GM12878 (cell line): ENCODE results near the gene ARHGEF26. TPM values are rescaled to one million over a fixed set of nuclear protein-coding genes. Genes with fewer than 3 reads are reported as not detected.

Experiments
- ATAC-seq: fragments of 200-7000 bp; cut with Tn5 transposase; 3 replicates; pipeline ENCODE4 v1.9.1; 2020; ENCODE audit warnings: mild to moderate bottlenecking, moderate library complexity
- BruUV-seq: library from RNA; stranded (reverse); fragments of 400-500 nt; replicated peaks from 2 replicates; lab custom pipeline; 2021; lab: Mats Ljungman, UMichigan
- CTCF ChIA-PET: fragments of 300-600 bp; sonication (Branson Sonifier 250); formaldehyde crosslinking; extraction: SDS; loops from one replicate; lab custom pipeline; 2021; ENCODE audit warnings: inconsistent platforms; lab: Yijun Ruan, JAX
- POLR2A ChIA-PET: fragments of 350-600 bp; formaldehyde crosslinking; extraction: SDS; loops from one replicate; lab custom pipeline; 2021; ENCODE audit warnings: inconsistent platforms; lab: Charles Lee
- RAD21 ChIA-PET: fragments of 300-600 bp; sonication (Branson Sonifier 250); formaldehyde crosslinking; loops from one replicate; lab custom pipeline; 2023; ENCODE audit warnings: antibody characterized with exemption; ENCODE audit not compliant: unreplicated experiment; lab: Charles Lee
- SMC1A ChIA-PET: fragments of 300-600 bp; sonication (Branson Sonifier 250); formaldehyde crosslinking; loops from one replicate; lab custom pipeline; 2023; ENCODE audit not compliant: unreplicated experiment, uncharacterized antibody; lab: Charles Lee
- DNase-seq: peaks from one replicate; pipeline ENCODE4 v3.0.0-alpha.2; 2011; ENCODE audit warnings: low read depth, low spot score
- FAIRE-seq: peaks from 3 replicates; lab custom pipeline; 2011; peaks lifted over from hg19 to GRCh38; lab: Jason Lieb, UNC
- H2AFZ ChIP-seq: 2 replicates; pipeline ENCODE4 v1.6.0; 2011; ENCODE audit warnings: low read depth, low read length, control low read depth; ENCODE audit not compliant: control insufficient read depth
- H3K27ac ChIP-seq: 2 replicates; pipeline ENCODE4 v1.5.1; 2011; ENCODE audit warnings: control low read depth; ENCODE audit not compliant: control insufficient read depth, insufficient read depth
- H3K27me3 ChIP-seq, 2 experiments: replicated peaks in 1 of 2; 2 replicates each; pipeline versions ENCODE4 v1.6.0 to v1.6.1; 2011; ENCODE audit warnings: low read length in 1 of 2; ENCODE audit not compliant: control insufficient read depth in 2 of 2, insufficient read depth in 2 of 2
- H3K36me3 ChIP-seq, 2 experiments: 2 replicates each; pipeline ENCODE4 v1.5.1; 2011; ENCODE audit warnings: low read length in 1 of 2; ENCODE audit not compliant: control insufficient read depth in 2 of 2, insufficient read depth in 2 of 2
- H3K4me1 ChIP-seq: 2 replicates; pipeline ENCODE4 v1.6.1; 2011; ENCODE audit warnings: mild to moderate bottlenecking, low read length, moderate library complexity, mixed read lengths; ENCODE audit not compliant: control insufficient read depth, insufficient read depth
- H3K4me2 ChIP-seq: 2 replicates; pipeline ENCODE4 v1.6.0; 2011; ENCODE audit warnings: control low read depth; ENCODE audit not compliant: control insufficient read depth, insufficient read depth
- H3K4me3 ChIP-seq: fragments of 200-600 bp; sonication (generic); 2 replicates; pipeline ENCODE4 v1.5.1; 2016
- H3K79me2 ChIP-seq: 2 replicates; pipeline ENCODE4 v1.6.0; 2011; ENCODE audit warnings: low read length; ENCODE audit not compliant: control insufficient read depth, insufficient read depth
- H3K9ac ChIP-seq: 2 replicates; pipeline ENCODE4 v1.8.0; 2011; ENCODE audit warnings: low read length, control low read depth, mixed read lengths; ENCODE audit not compliant: control insufficient read depth, insufficient read depth
- H3K9me3 ChIP-seq: replicated peaks from 3 replicates; pipeline ENCODE4 v1.5.1; 2011; ENCODE audit warnings: mild to moderate bottlenecking, low read length; ENCODE audit not compliant: control insufficient read depth, insufficient read depth
- H4K20me1 ChIP-seq: 2 replicates; pipeline ENCODE4 v1.6.0; 2011; ENCODE audit not compliant: control insufficient read depth, insufficient read depth
- BMI1 ChIP-seq: fragments of 450-650 bp; IDR thresholded peaks from 2 replicates; pipeline ENCODE4 v1.6.1; 2016; ENCODE audit warnings: mild to moderate bottlenecking, moderate library complexity, borderline replicate concordance
- CEBPB ChIP-seq, 2 experiments: fragments of 150-350 bp in 1 of 2; IDR thresholded peaks; 2 replicates each; pipeline ENCODE4 v1.6.1; 2012 to 2014; ENCODE audit warnings: low read depth in 2 of 2, low read length in 2 of 2, borderline replicate concordance in 1 of 2, inconsistent platforms in 1 of 2
- CHD1 ChIP-seq: IDR thresholded peaks from 2 replicates; pipeline ENCODE4 v1.6.1; 2012; ENCODE audit warnings: low read depth, low read length, improper control_type of control experiment
- FOXM1 ChIP-seq: IDR thresholded peaks from 2 replicates; pipeline ENCODE4 v1.6.1; 2012; ENCODE audit warnings: low read depth, mild to moderate bottlenecking, inconsistent platforms, low read length, moderate library complexity
- GATAD2B ChIP-seq: fragments of 450-650 bp; conservative IDR thresholded peaks from 2 replicates; pipeline ENCODE4 v1.6.1; 2017; ENCODE audit warnings: low read depth, mild to moderate bottlenecking, moderate library complexity
- HDAC2 ChIP-seq: fragments of 200-600 bp; sonication (generic); IDR thresholded peaks from 2 replicates; pipeline ENCODE4 v1.6.1; 2017
- HDAC6 ChIP-seq: fragments of 200-600 bp; sonication (generic); IDR thresholded peaks from one replicate; pipeline ENCODE4 v1.8.0; 2017; ENCODE audit warnings: antibody characterized with exemption; ENCODE audit not compliant: unreplicated experiment
- IRF4 ChIP-seq: IDR thresholded peaks from 2 replicates; pipeline ENCODE4 v1.6.1; 2011; ENCODE audit warnings: low read depth, low read length
- JUNB ChIP-seq: IDR thresholded peaks from 2 replicates; pipeline ENCODE4 v1.6.1; 2016; ENCODE audit warnings: antibody characterized with exemption, mild to moderate bottlenecking
- JUND ChIP-seq: IDR thresholded peaks from 2 replicates; pipeline ENCODE4 v1.6.1; 2012; ENCODE audit warnings: low read depth, mild to moderate bottlenecking, low read length, improper control_type of control experiment, moderate library complexity
- LARP7 ChIP-seq: fragments of 450-650 bp; IDR thresholded peaks from 2 replicates; pipeline ENCODE4 v1.6.1; 2017; ENCODE audit warnings: mild to moderate bottlenecking
- NFIC ChIP-seq: IDR thresholded peaks from 2 replicates; pipeline ENCODE4 v1.6.1; 2012; ENCODE audit warnings: low read depth, mild to moderate bottlenecking, inconsistent platforms, low read length, moderate library complexity
- NFYA ChIP-seq: IDR thresholded peaks from 2 replicates; pipeline ENCODE4 v1.6.1; 2011; ENCODE audit warnings: low read depth, mild to moderate bottlenecking, low read length, improper control_type of control experiment, borderline replicate concordance
- RBBP5 ChIP-seq: fragments of 200-600 bp; sonication (generic); conservative IDR thresholded peaks from 2 replicates; pipeline ENCODE4 v1.6.1; 2016
- RELB ChIP-seq: fragments of 450-650 bp; IDR thresholded peaks from 2 replicates; pipeline ENCODE4 v1.6.1; 2017; ENCODE audit warnings: low read depth, mild to moderate bottlenecking, moderate library complexity
- SIX5 ChIP-seq: IDR thresholded peaks from 2 replicates; pipeline ENCODE4 v1.6.1; 2011; ENCODE audit warnings: mild to moderate bottlenecking, low read depth, low read length, moderate library complexity; ENCODE audit not compliant: severe bottlenecking
- SMARCA5 ChIP-seq: fragments of 450-650 bp; IDR thresholded peaks from 2 replicates; pipeline ENCODE4 v1.6.1; 2017; ENCODE audit warnings: mild to moderate bottlenecking
- SMC3 ChIP-seq: IDR thresholded peaks from 2 replicates; pipeline ENCODE4 v1.6.1; 2011; ENCODE audit warnings: low read length, improper control_type of control experiment, borderline replicate concordance
- STAT3 ChIP-seq: IDR thresholded peaks from 2 replicates; pipeline ENCODE4 v1.6.1; 2011; ENCODE audit warnings: low read depth, low read length, improper control_type of control experiment
- SUPT20H ChIP-seq: IDR thresholded peaks from 2 replicates; pipeline ENCODE4 v1.6.1; 2011; ENCODE audit warnings: low read depth, mild to moderate bottlenecking, low read length, moderate library complexity, borderline replicate concordance; ENCODE audit not compliant: control insufficient read depth
- TCF12 ChIP-seq: IDR thresholded peaks from 2 replicates; pipeline ENCODE4 v1.6.1; 2011; ENCODE audit warnings: low read depth, mild to moderate bottlenecking, low read length
- USF2 ChIP-seq: IDR thresholded peaks from 2 replicates; pipeline ENCODE4 v1.6.1; 2011; ENCODE audit warnings: low read depth, low read length, improper control_type of control experiment, borderline replicate concordance
- ZNF24 ChIP-seq: fragments of 450-650 bp; IDR thresholded peaks from 2 replicates; pipeline ENCODE4 v1.6.1; 2017; ENCODE audit warnings: antibody characterized with exemption, mild to moderate bottlenecking
- ZNF622 ChIP-seq: fragments of 450-650 bp; IDR thresholded peaks from 2 replicates; pipeline ENCODE4 v1.6.1; 2017; ENCODE audit warnings: mild to moderate bottlenecking, inconsistent platforms
- whole genome bisulfite sequencing: methylation state at CpG from one replicate; pipeline ENCODE4 v1.1.6; 2016; ENCODE audit warnings: low lambda C conversion rate; ENCODE audit not compliant: insufficient replicate concordance, insufficient coverage; ENCODE audit errors: missing lambda C conversion rate; 5-methylcytosine and 5-hydroxymethylcytosine counted together
- in situ Hi-C: fragments of 300-500 bp; cut with MboI; formaldehyde crosslinking; loops from 9 replicates; pipeline ENCODE4 v1.14.3; 2018; ENCODE audit warnings: mixed read lengths
- intact Hi-C: fragments of 100-400 bp; cut with micrococcal nuclease; formaldehyde crosslinking; loops from one replicate; pipeline ENCODE4 v1.14.2; 2022; ENCODE audit not compliant: unreplicated experiment
- polyA plus RNA-seq, 11 experiments: library from polyadenylated mRNA; depleted of rRNA in 4 of 11; unstranded in 6 of 11; stranded (reverse) in 5 of 11; fragments of >200 nt; fragmentation: Nextera tagmentation in 4 of 11; fragmentation: Illumina TruSeq in 1 of 11; extraction: Ambion mirVana in 4 of 11; extraction: Trizol in 1 of 11; gene quantifications; 1 replicate in 1 of 11; 2 replicates in 10 of 11; pipeline versions ENCODE4 v1.2.1 to v1.2.3, GENCODE V29; 2011 to 2016; ENCODE audit warnings: inconsistent platforms in 2 of 11, missing spikeins in 2 of 11, low read depth in 1 of 11
- total RNA-seq, 4 experiments: library from RNA; depleted of rRNA in 3 of 4; stranded (reverse); fragments of >200 nt in 3 of 4; fragmentation: Illumina TruSeq in 1 of 4; extraction: Trizol in 1 of 4; gene quantifications; 2 replicates each; pipeline versions ENCODE4 v1.2.1 to v1.2.3, GENCODE V29; 2013 to 2021

Gene ARHGEF26
- total and polyA plus RNA-seq, 10 of the 15 experiments (the other 5 are each of a cell fraction or from before 2014, with no cell fraction given), result 0.02 to 0.47 (median 0.05) TPM; not detected in 1

- no peaks in the 10 kb centered on the region for H3K4me1 ChIP-seq
- intact Hi-C loops (loop anchor here (1.0 to 2.0 kb wide), 2 partner anchors 158 to 212 kb away; no protein-coding TSS in a partner anchor), in situ Hi-C loops (loop anchor here (10.0 kb wide), 1 partner anchor 208 kb away; no protein-coding TSS in a partner anchor)
- no peak overlapping the region for H3K9ac ChIP-seq
- no peak overlapping the region for H3K27ac ChIP-seq
- POLR2A ChIA-PET, result no interaction called here
- DNase-seq (peak; percentile 5), ATAC-seq (peak; percentile 99), FAIRE-seq (peak; percentile 89)
- H3K4me3 ChIP-seq, result no peak overlapping the region
- H2AFZ ChIP-seq, result peak overlapping the region; percentile 24
- SMC1A ChIA-PET, result interaction anchor here (0.6 to 1.5 kb wide), 6 partner anchors 9 to 389 kb away, joined by 3 to 5 read pairs (median 4); no protein-coding TSS in a partner anchor
- no TSS peak for BruUV-seq
- H4K20me1 ChIP-seq, result no peaks in the 10 kb centered on the region
- H3K79me2 ChIP-seq, result no peaks in the 10 kb centered on the region
- H3K4me2 ChIP-seq, result no peak overlapping the region
- peaks cover 0 to 4% of the 10 kb centered on the region in 2 experiments; a peak in 1 of 4 replicates for H3K36me3 ChIP-seq
- CTCF ChIA-PET, result interaction anchor here (0.5 to 3.0 kb wide), 38 partner anchors 8 to 1227 kb away, joined by 3 to 16 read pairs (median 4); no protein-coding TSS in a partner anchor
- H3K9me3 ChIP-seq, result no peaks in the 10 kb centered on the region
- no peaks in the 10 kb centered on the region for H3K27me3 ChIP-seq
- RAD21 ChIA-PET, result interaction anchor here (0.9 to 1.1 kb wide), 3 partner anchors 22 to 44 kb away, joined by 3 to 4 read pairs (median 4); no protein-coding TSS in a partner anchor
- WGBS, result 6% methylated on average over 11 of the region's 11 CpGs
- TF ChIP-seq SMARCA5 (peak; percentile 46; the same call in 1 of the 2 replicates), FOXM1 (no peak), RBBP5 (no peak), ZNF24 (no peak), SIX5 (no peak), USF2 (no peak), SMC3 (peak; percentile 67), STAT3 (no peak), BMI1 (no peak), RELB (no peak), LARP7 (peak; percentile 27; the same call in 1 of the 2 replicates), GATAD2B (no peak), SUPT20H (no peak), NFIC (no peak), TCF12 (no peak), ZNF622 (no peak), CEBPB (IDR thresholded peaks at IDR 0.05; ENCODE audit: borderline replicate concordance in 1 of 2, low read depth in 2 of 2, low read length in 2 of 2) (no peak), NFYA (no peak), CHD1 (no peak), HDAC6 (no peak), IRF4 (no peak), JUND (no peak), HDAC2 (no peak), JUNB (no peak)
Observed at GRCh38 chr3:154252759-154253638, 131.8 kb downstream of the ARHGEF26 start.
